Uterus (tissue), 2 donors: ENCODE data around the gene PCDHA7.

Source experiments
- CTCF ChIP-seq, 4 experiments: fragments of 200-600 bp in 2 of 4; fragments of 450-650 bp in 2 of 4; sonication (generic) in 2 of 4; IDR thresholded peaks; one replicate each; pipeline ENCODE4 v1.5.1; 2016 to 2019; ENCODE audit warnings: antibody characterized with exemption in 4 of 4, mild to moderate bottlenecking in 2 of 4, moderate library complexity in 1 of 4
- POLR2A ChIP-seq, 2 donors: fragments of 450-650 bp; IDR thresholded peaks; one replicate each; pipeline ENCODE4 v1.6.1; 2016; ENCODE audit warnings: antibody characterized with exemption in 2 of 2, mild to moderate bottlenecking in 1 of 2, moderate library complexity in 1 of 2

GRCh38 chr5:140808889-140809291, 25.2 kb upstream of the PCDHA7 start:
- no peak for TF ChIP-seq CTCF (IDR thresholded peaks at IDR 0.05)
- TF ChIP-seq POLR2A (IDR thresholded peaks at IDR 0.05): no peak
